ENCODE results near the gene SLC46A2.

DNA sequence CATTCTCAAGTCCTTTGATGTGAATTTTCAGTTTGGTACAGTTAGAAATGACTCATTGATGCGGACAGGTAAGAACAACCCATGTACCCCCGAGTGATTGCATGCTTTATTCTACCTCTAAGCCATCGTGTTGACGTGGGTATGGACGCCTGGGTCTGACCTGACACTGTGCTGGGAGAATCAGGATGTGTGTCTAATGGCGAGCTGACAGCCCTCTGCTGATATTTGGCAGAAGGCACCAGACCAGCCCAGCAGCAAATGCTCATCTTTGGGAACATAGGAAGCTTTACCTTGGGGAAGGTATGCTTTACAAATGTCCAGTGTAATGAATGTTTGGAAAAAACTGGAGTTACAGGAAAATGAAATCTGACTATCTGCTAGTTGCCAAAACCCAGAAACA, 20.1 kb downstream of the SLC46A2 start:
- TF ChIP-seq FOXM1 (IDR thresholded peaks at IDR 0.05; ENCODE audit: borderline replicate concordance) (no peak), ZNF384 (IDR thresholded peaks at IDR 0.05) (no peak), SP1 (IDR thresholded peaks at IDR 0.05) (no peak), L3MBTL2 (conservative IDR thresholded peaks at IDR 0.05) (no peak), FOXK2 (IDR thresholded peaks at IDR 0.05) (no peak), BHLHE40 (IDR thresholded peaks at IDR 0.05; ENCODE audit: borderline replicate concordance) (no peak), FOXA1 (IDR thresholded peaks at IDR 0.05) (no peak), SUZ12 (IDR thresholded peaks at IDR 0.05) (no peak), CTBP1 (IDR thresholded peaks at IDR 0.05; ENCODE audit: borderline replicate concordance) (no peak)
